AG09319 (cell line): Measurements from ENCODE around the gene KMT5B.

ENCODE experiments used
- DNase-seq: peaks from one replicate; pipeline ENCODE4 v3.0.0-alpha.2; 2010; ENCODE audit warnings: low read depth; ENCODE audit errors: extremely low read depth
- TF ChIP-seq, protein P1 (sequence below): IDR thresholded peaks from 2 replicates; pipeline ENCODE4 v1.5.1; 2011; ENCODE audit warnings: low read depth, mild to moderate bottlenecking, inconsistent platforms, low read length, moderate library complexity

KMT5B gene

DNA sequence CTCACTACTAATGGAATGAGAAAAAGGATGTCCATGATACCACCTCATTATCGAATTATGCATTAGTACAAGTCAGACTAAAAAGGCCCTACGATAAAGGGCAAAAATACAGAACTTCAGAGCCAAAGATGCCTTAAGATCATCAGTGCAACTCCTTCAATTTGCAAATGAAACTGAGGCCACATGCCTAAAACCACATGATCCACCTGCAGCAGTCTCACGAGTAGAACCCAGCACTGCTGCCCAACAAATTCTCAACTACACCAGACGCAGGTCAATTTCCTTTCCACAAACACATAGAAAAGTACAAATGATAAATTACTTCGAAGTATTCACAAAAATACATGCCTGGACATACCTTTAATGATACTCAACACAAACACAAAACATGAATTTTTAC is 20.1 kb downstream of the KMT5B start:
- TF ChIP-seq, protein P1, sequence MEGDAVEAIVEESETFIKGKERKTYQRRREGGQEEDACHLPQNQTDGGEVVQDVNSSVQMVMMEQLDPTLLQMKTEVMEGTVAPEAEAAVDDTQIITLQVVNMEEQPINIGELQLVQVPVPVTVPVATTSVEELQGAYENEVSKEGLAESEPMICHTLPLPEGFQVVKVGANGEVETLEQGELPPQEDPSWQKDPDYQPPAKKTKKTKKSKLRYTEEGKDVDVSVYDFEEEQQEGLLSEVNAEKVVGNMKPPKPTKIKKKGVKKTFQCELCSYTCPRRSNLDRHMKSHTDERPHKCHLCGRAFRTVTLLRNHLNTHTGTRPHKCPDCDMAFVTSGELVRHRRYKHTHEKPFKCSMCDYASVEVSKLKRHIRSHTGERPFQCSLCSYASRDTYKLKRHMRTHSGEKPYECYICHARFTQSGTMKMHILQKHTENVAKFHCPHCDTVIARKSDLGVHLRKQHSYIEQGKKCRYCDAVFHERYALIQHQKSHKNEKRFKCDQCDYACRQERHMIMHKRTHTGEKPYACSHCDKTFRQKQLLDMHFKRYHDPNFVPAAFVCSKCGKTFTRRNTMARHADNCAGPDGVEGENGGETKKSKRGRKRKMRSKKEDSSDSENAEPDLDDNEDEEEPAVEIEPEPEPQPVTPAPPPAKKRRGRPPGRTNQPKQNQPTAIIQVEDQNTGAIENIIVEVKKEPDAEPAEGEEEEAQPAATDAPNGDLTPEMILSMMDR, result no peak
- no peak for DNase-seq

DNA sequence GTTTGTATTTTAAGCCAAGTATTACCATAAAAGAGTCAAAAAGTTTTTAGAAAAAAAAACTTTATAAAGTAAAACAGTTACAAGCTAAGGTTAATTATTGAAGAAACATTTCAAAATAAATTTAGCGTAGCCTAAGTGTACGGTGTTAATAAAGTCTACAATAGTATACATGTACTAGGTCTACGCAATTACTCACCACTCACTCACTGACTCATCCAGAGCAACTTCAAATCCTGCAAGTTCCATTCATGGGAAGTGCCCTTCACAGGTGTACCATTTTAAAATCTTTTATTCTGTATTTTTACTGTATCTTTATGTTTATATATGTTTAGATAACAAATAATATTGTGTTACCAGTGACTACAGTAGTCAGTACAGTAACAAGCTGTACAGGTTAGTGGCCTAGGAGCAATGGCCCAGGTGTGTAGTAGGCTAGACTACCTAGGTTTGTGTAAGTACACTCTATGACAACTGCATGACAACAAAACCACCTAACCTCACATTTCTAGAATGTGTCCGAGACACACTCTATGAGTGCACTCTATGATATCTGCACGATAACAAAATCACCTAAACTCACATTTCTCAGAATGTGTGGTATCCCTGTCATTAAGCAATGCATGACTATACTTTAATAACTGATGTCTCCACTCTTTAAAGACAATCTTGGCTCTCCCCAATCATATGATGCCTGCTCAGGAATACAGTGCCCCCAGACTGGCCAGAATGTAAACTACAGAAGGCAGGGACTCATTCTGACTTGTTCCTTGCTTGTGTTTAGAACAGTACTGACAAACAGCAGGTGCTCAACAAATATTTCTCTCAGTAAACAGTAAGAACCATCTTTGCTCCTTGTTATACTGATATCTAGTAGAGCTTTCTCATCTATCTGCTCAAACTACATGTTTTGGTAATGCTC is 21.2 kb downstream of the KMT5B start:
- TF ChIP-seq, protein P1, result no peak
- no peak for DNase-seq

DNA sequence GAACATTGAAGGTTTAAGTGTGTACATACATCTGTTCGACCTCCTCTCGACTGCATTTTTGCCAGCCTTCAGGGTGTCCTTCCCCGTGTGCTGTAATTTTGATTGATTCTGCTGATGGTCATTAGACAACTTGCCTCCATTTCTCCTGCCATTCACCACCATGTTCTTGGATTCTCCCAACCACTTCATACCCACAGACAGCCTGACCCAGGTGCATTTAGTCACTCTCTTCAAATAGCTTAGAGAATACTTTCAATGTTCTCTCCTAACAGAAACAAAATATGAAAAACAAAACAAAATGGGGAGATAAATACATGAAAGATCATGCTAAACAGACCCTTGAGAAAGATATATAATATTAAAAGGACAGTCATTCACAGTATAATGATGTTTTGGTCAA is 23.2 kb downstream of the KMT5B start:
- TF ChIP-seq, protein P1, result no peak
- no peak for DNase-seq

DNA sequence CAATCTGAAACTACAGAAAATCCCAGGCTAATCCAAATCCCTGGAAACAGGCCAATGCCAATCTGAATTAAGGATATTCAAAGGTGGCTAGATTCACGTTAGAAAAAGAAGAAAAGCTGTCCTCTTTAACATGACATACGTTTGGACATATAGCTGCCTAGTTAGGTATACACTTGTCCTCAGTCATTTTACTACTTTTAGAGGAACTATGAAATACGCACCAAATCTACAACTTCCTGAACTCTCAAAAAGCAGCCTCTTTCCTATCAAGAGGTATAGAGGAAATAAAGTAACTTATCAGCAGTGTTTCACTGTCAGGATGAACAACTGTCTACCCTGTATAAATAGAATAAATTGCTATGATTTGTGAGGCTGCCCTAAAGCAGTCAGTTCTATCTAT is 24.0 kb downstream of the KMT5B start:
- TF ChIP-seq, protein P1, result no peak

DNA sequence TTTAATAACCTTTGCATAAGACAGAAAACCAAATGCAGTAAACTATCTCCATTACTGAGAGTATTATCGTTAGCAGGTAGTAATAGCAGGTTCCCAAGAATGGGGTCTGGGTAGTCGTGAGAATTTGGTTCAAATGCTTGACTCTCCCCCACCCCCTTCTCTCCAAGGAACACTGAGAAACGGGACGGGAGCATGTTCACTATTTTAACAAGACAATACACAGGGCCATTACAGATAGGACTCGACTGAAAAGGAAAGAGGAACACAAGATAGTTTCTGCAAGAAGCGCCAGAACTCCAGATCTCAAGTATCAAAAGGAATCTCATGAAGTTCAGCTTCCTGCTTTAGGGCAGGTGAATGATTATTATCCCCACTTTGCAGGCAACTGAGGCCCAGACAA is 27.0 kb downstream of the KMT5B start:
- TF ChIP-seq, protein P1, result no peak

More for the DNA sequence above, 24.0 kb downstream of the KMT5B start:
- no peak for DNase-seq

DNA sequence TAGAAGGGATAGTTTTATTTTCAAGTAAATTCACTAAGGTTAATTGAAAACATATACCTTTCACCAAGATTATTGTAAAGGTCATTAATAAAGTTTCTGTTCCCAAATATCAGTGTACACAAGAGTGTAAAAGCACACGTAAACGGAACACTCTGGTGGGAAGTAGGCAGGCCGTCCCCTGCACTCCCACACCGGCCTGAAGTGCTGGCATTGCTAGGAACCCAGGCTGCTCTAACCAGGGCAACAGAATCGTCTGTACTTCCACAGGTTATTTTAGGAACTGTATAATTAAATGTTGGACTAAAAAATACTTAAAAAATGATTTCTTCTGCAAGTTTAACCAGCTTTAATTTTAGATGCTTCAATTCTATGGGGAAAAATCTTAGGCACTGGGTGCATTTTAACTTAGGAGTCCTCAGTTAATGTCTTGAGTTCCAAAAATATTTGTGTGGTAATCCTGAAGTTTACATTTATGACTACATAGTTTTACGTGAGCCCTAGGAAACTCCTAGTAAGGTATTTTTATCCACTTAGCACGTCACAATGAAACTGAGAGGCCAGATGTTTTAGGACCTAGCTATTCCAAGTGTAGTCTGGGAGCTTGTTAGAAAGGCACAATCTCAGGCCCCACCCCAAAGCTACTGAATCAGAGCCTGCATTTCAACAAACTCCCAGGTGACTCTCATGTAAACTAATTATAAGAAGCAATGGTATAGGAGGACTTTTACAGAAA is 31.2 kb downstream of the KMT5B start:
- DNase-seq, result peak; percentile 4
- TF ChIP-seq, protein P1, result no peak

More for the DNA sequence above, 27.0 kb downstream of the KMT5B start:
- no peak for DNase-seq

DNA sequence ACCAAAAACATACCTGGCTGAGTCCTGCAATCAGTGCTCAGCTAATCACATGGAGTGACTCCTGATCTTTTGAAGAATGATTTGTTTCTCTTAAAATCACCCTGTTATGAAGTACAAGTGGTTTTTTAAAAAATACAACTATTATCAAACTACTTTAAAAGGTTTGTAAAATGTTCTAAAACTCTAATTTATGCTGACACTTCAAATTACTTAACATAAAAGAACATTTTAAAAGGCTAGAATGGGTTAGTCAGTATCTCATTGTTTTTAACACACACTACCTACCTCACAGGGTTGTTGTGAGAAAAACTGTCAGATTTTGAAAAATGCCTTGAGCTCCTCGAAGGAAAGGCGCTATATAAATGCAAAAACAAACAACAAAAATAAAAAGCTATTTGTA is 33.2 kb downstream of the KMT5B start:
- no peak for DNase-seq
- TF ChIP-seq, protein P1, result no peak
